Body of pancreas (tissue), 4 donors: ENCODE results near the gene MED13L. TPM values are rescaled to one million over a fixed set of nuclear protein-coding genes. Genes with fewer than 3 reads are reported as not detected.

ENCODE experiments used
- ATAC-seq: fragments of 150-250 bp; one replicate; pipeline ENCODE4 v1.9.1; 2016
- DNase-seq, 4 donors: peaks; one replicate each; pipeline ENCODE4 v3.0.0-alpha.2; 2019
- H3K27ac ChIP-seq, 4 donors: fragments of 200-600 bp; sonication (generic); 1 replicate in 3 of 4; 2 replicates in 1 of 4; pipeline versions ENCODE4 v1.5.1 to v1.6.1; 2016 to 2019; ENCODE audit warnings: mild to moderate bottlenecking in 1 of 4, mixed read lengths in 1 of 4, moderate library complexity in 1 of 4
- H3K27me3 ChIP-seq, 2 donors: fragments of 200-600 bp; sonication (generic); one replicate each; pipeline ENCODE4 v1.6.0; 2016; ENCODE audit warnings: mild to moderate bottlenecking in 1 of 2
- H3K36me3 ChIP-seq, 2 donors: fragments of 200-600 bp; sonication (generic); replicated peaks in 1 of 2; 2 replicates each; pipeline ENCODE4 v1.5.1; 2016; ENCODE audit warnings: low read depth in 2 of 2; ENCODE audit not compliant: insufficient read depth in 1 of 2
- H3K4me1 ChIP-seq: fragments of 200-600 bp; sonication (generic); one replicate; pipeline ENCODE4 v1.6.0; 2016
- H3K4me3 ChIP-seq, 2 donors: fragments of 200-600 bp; sonication (generic); 1 replicate in 1 of 2; 2 replicates in 1 of 2; pipeline ENCODE4 v1.5.1; 2016 to 2019
- H3K9me3 ChIP-seq, 3 donors: fragments of 200-600 bp; sonication (generic); 1 replicate in 2 of 3; 2 replicates in 1 of 3; pipeline ENCODE4 v1.5.1; 2016
- CTCF ChIP-seq, 7 experiments: fragments of 450-650 bp in 4 of 7; fragments of 200-600 bp in 3 of 7; sonication (generic) in 3 of 7; IDR thresholded peaks; one replicate each; pipeline ENCODE4 v1.5.1; 2016 to 2019; ENCODE audit warnings: antibody characterized with exemption in 7 of 7
- POLR2A ChIP-seq, 3 donors: fragments of 450-650 bp; IDR thresholded peaks; one replicate each; pipeline ENCODE4 v1.6.1; 2016; ENCODE audit warnings: antibody characterized with exemption in 3 of 3, mild to moderate bottlenecking in 2 of 3
- WGBS, 2 donors: methylation state at CpG; one replicate each; pipeline ENCODE4 v1.1.5; 2017; 5-methylcytosine and 5-hydroxymethylcytosine counted together
- intact Hi-C: fragments of 100-400 bp; cut with DNase I; formaldehyde crosslinking; loops from one replicate; pipeline ENCODE4 v1.15.1; 2023
- total RNA-seq, 2 donors: library from RNA; depleted of rRNA; stranded (reverse); fragments of >200 nt; gene quantifications; one replicate each; pipeline ENCODE4 v1.1.0, GENCODE V29; 2016

Gene MED13L
- total RNA-seq, 2 donors from 2014 or later = 65.9 to 72.6 TPM

- no peak overlapping the region for H3K4me3 ChIP-seq
- 4 to 6% methylated on average over 28 to 57 of the region's 57 CpGs for WGBS, 2 donors
- peak; percentile 89 for ATAC-seq
- H3K27me3 ChIP-seq = no peaks in the 10 kb centered on the region
- H3K9me3 ChIP-seq = no peaks in the 10 kb centered on the region
- peaks cover 6% of the 10 kb centered on the region for H3K4me1 ChIP-seq
- peak; percentile 86 to 98 (median 97) for TF ChIP-seq CTCF (IDR thresholded peaks at IDR 0.05)
- no peak for TF ChIP-seq POLR2A (IDR thresholded peaks at IDR 0.05)
- peak; percentile 61 to 82 (median 80) for DNase-seq
- intact Hi-C loops = loop anchor here (5.0 kb wide), 1 partner anchor 1260 kb away; no protein-coding TSS in a partner anchor
- H3K36me3 ChIP-seq = no peaks in the 10 kb centered on the region
- H3K27ac ChIP-seq = no peak overlapping the region
Observed at GRCh38 chr12:115916910-115917668, 360.4 kb downstream of the MED13L start.

- Histone ChIP-seq H3K27ac (no peak overlapping the region), H3K27me3 (no peaks in the 10 kb centered on the region), H3K36me3 (no peaks in the 10 kb centered on the region), H3K4me3 (no peak overlapping the region), H3K4me1 (peaks cover 6% of the 10 kb centered on the region), H3K9me3 (no peaks in the 10 kb centered on the region)
- DNase-seq (no peak), ATAC-seq (no peak)
- intact Hi-C loops = no loop called here
- 56 to 57% methylated on average over 5 of the region's 5 CpGs for WGBS, 2 donors
- TF ChIP-seq POLR2A (IDR thresholded peaks at IDR 0.05) (no peak), CTCF (IDR thresholded peaks at IDR 0.05) (no peak)
Observed at GRCh38 chr12:115914122-115914521, 363.4 kb downstream of the MED13L start.

- intact Hi-C loops = no loop called here
Observed at GRCh38 chr12:115912440-115912839, 365.1 kb downstream of the MED13L start.

GRCh38 chr12:115911360-115911759, 366.1 kb downstream of the MED13L start:
- Histone ChIP-seq H3K36me3 (no peaks in the 10 kb centered on the region), H3K27me3 (no peaks in the 10 kb centered on the region), H3K27ac (no peak overlapping the region), H3K4me1 (no peaks in the 10 kb centered on the region), H3K4me3 (no peak overlapping the region), H3K9me3 (no peaks in the 10 kb centered on the region)
- TF ChIP-seq CTCF (IDR thresholded peaks at IDR 0.05) = no peak
- TF ChIP-seq POLR2A (IDR thresholded peaks at IDR 0.05) = no peak
- 63 to 76% methylated on average over 1 of the region's 1 CpG for WGBS, 2 donors
- DNase-seq (no peak), ATAC-seq (no peak)
- intact Hi-C loops = no loop called here

More at GRCh38 chr12:115912440-115912839, 365.1 kb downstream of the MED13L start:
- Histone ChIP-seq H3K4me1 (peaks cover 6% of the 10 kb centered on the region), H3K27me3 (no peaks in the 10 kb centered on the region), H3K4me3 (no peak overlapping the region), H3K36me3 (no peaks in the 10 kb centered on the region), H3K27ac (no peak overlapping the region), H3K9me3 (no peaks in the 10 kb centered on the region)
- no peak for TF ChIP-seq POLR2A (IDR thresholded peaks at IDR 0.05)
- TF ChIP-seq CTCF (IDR thresholded peaks at IDR 0.05) = no peak
- WGBS, 2 donors = 83 to 95% methylated on average over 1 of the region's 1 CpG
- DNase-seq = no peak
- ATAC-seq = no peak

- Histone ChIP-seq H3K27me3 (no peaks in the 10 kb centered on the region), H3K9me3 (no peaks in the 10 kb centered on the region), H3K4me1 (no peaks in the 10 kb centered on the region), H3K4me3 (no peak overlapping the region), H3K36me3 (no peaks in the 10 kb centered on the region), H3K27ac (no peak overlapping the region)
- DNase-seq = no peak
- TF ChIP-seq POLR2A (IDR thresholded peaks at IDR 0.05) (no peak), CTCF (IDR thresholded peaks at IDR 0.05) (no peak)
- WGBS, 2 donors = 36 to 48% methylated on average over 5 of the region's 5 CpGs
- no peak for ATAC-seq
- intact Hi-C loops = no loop called here
Observed at GRCh38 chr12:115910057-115910456, 367.4 kb downstream of the MED13L start.
